ENCODE data around the gene SEC11C. TPM values are rescaled to one million over a fixed set of nuclear protein-coding genes. Genes with fewer than 3 reads are reported as not detected.

The SEC11C gene
- total and polyA plus RNA-seq, 9 of the 15 experiments (the other 6 are each of a cell fraction or from before 2014, with no cell fraction given) = 22.0 to 71.3 (median 36.5) TPM

DNA sequence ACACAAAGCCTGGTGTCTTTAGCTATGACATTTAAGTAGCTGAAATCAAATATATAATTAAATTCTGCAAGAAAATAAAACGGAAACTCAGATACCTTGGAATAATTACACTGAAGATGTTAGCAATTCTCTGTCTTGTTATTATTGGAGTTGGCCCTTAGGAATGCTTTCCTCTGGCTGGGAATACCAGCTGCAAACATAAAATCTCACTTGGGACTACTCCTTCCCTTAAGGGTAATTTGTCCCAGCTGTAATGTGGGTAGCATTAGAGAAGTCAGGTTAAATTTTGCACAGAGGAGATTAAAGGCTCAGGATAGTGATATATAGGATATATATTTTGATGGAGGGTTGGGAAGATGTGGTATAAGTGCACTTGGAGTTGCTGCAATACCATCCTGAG is 43.0 kb downstream of the SEC11C start (continued):
- TF ChIP-seq, protein P1, sequence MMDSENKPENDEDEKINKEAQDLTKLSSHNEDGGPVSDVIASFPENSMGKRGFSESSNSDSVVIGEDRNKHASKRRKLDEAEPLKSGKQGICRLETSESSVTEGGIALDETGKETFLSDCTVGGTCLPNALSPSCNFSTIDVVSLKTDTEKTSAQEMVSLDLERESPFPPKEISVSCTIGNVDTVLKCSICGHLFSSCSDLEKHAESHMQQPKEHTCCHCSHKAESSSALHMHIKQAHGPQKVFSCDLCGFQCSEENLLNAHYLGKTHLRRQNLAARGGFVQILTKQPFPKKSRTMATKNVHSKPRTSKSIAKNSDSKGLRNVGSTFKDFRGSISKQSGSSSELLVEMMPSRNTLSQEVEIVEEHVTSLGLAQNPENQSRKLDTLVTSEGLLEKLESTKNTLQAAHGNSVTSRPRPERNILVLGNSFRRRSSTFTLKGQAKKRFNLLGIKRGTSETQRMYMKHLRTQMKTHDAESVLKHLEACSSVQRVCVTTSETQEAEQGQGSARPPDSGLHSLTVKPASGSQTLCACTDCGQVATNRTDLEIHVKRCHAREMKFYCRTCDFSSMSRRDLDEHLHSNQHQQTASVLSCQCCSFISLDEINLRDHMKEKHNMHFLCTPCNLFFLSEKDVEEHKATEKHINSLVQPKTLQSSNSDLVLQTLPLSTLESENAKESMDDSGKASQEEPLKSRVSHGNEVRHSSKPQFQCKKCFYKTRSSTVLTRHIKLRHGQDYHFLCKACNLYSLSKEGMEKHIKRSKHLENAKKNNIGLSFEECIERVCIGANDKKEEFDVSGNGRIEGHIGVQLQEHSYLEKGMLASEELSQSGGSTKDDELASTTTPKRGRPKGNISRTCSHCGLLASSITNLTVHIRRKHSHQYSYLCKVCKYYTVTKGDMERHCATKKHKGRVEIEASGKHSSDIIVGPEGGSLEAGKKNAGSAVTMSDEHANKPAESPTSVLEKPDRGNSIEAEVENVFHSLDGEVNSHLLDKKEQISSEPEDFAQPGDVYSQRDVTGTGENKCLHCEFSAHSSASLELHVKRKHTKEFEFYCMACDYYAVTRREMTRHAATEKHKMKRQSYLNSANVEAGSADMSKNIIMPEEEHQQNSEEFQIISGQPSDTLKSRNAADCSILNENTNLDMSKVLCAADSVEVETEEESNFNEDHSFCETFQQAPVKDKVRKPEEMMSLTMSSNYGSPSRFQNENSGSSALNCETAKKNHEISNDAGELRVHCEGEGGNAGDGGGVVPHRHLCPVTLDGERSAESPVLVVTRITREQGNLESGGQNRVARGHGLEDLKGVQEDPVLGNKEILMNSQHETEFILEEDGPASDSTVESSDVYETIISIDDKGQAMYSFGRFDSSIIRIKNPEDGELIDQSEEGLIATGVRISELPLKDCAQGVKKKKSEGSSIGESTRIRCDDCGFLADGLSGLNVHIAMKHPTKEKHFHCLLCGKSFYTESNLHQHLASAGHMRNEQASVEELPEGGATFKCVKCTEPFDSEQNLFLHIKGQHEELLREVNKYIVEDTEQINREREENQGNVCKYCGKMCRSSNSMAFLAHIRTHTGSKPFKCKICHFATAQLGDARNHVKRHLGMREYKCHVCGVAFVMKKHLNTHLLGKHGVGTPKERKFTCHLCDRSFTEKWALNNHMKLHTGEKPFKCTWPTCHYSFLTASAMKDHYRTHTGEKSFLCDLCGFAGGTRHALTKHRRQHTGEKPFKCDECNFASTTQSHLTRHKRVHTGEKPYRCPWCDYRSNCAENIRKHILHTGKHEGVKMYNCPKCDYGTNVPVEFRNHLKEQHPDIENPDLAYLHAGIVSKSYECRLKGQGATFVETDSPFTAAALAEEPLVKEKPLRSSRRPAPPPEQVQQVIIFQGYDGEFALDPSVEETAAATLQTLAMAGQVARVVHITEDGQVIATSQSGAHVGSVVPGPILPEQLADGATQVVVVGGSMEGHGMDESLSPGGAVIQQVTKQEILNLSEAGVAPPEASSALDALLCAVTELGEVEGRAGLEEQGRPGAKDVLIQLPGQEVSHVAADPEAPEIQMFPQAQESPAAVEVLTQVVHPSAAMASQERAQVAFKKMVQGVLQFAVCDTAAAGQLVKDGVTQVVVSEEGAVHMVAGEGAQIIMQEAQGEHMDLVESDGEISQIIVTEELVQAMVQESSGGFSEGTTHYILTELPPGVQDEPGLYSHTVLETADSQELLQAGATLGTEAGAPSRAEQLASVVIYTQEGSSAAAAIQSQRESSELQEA (IDR thresholded peaks at IDR 0.05; ENCODE audit: low read depth) = no peak
- TF ChIP-seq SRSF3 (IDR thresholded peaks at IDR 0.05; ENCODE audit: insufficient read depth, low read length) = no peak
- no peak for TF ChIP-seq HNRNPUL1 (IDR thresholded peaks at IDR 0.05; ENCODE audit: low read length)
- TF ChIP-seq, protein P2, sequence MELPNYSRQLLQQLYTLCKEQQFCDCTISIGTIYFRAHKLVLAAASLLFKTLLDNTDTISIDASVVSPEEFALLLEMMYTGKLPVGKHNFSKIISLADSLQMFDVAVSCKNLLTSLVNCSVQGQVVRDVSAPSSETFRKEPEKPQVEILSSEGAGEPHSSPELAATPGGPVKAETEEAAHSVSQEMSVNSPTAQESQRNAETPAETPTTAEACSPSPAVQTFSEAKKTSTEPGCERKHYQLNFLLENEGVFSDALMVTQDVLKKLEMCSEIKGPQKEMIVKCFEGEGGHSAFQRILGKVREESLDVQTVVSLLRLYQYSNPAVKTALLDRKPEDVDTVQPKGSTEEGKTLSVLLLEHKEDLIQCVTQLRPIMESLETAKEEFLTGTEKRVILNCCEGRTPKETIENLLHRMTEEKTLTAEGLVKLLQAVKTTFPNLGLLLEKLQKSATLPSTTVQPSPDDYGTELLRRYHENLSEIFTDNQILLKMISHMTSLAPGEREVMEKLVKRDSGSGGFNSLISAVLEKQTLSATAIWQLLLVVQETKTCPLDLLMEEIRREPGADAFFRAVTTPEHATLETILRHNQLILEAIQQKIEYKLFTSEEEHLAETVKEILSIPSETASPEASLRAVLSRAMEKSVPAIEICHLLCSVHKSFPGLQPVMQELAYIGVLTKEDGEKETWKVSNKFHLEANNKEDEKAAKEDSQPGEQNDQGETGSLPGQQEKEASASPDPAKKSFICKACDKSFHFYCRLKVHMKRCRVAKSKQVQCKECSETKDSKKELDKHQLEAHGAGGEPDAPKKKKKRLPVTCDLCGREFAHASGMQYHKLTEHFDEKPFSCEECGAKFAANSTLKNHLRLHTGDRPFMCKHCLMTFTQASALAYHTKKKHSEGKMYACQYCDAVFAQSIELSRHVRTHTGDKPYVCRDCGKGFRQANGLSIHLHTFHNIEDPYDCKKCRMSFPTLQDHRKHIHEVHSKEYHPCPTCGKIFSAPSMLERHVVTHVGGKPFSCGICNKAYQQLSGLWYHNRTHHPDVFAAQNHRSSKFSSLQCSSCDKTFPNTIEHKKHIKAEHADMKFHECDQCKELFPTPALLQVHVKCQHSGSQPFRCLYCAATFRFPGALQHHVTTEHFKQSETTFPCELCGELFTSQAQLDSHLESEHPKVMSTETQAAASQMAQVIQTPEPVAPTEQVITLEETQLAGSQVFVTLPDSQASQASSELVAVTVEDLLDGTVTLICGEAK (IDR thresholded peaks at IDR 0.05) = no peak
- TF ChIP-seq, protein P2 (CRISPR knock-in tag; IDR thresholded peaks at IDR 0.05) = no peak
